Activated T-cell treated with anti-CD3 and anti-CD28 coated beads, Interleukin-2, amount 50 U/mL, for 72 hours (primary cell): ENCODE data around the gene SLC47A2. TPM values are rescaled to one million over a fixed set of nuclear protein-coding genes. Genes with fewer than 3 reads are reported as not detected.

Experiments used
- ATAC-seq, 2 donors: fragments of 150-1000 bp; cut with Tn5 transposase; replicated peaks in 1 of 2; 2 replicates each; pipeline ENCODE4 v1.10.0; 2021; ENCODE audit warnings: moderate library complexity in 2 of 2, mild to moderate bottlenecking in 1 of 2
- DNase-seq, 2 donors: peaks; one replicate each; pipeline ENCODE4 v3.0.0; 2021 to 2022; ENCODE audit warnings: mixed read lengths in 1 of 2
- H3K27ac Mint-ChIP-seq: one replicate; pipeline ENCODE4 v1.8.0; 2022; ENCODE audit warnings: mild to moderate bottlenecking, moderate library complexity, mixed read lengths
- H3K27me3 Mint-ChIP-seq: one replicate; pipeline ENCODE4 v1.8.0; 2022; ENCODE audit warnings: low read depth, mixed read lengths
- H3K36me3 Mint-ChIP-seq, 2 donors: one replicate each; pipeline ENCODE4 v1.8.0; 2022; ENCODE audit warnings: mixed read lengths in 2 of 2, mild to moderate bottlenecking in 1 of 2; ENCODE audit not compliant: insufficient read depth in 2 of 2
- H3K4me1 Mint-ChIP-seq: one replicate; pipeline ENCODE4 v1.8.0; 2022; ENCODE audit warnings: low read depth, mixed read lengths
- H3K4me3 Mint-ChIP-seq, 2 donors: one replicate each; pipeline ENCODE4 v1.8.0; 2022; ENCODE audit warnings: mild to moderate bottlenecking in 2 of 2, mixed read lengths in 2 of 2, moderate library complexity in 2 of 2
- H3K9me3 Mint-ChIP-seq, 2 donors: one replicate each; pipeline ENCODE4 v1.8.0; 2022; ENCODE audit warnings: mixed read lengths in 2 of 2
- total RNA-seq, 2 donors: library from RNA; stranded (reverse); gene quantifications; one replicate each; pipeline ENCODE4 v1.2.3, GENCODE V29; 2022

SLC47A2 gene
- total RNA-seq, 2 donors from 2014 or later: not detected

GRCh38 chr17:19729900-19730299 lies 13.5 kb upstream of the SLC47A2 start:
- Mint-ChIP-seq H3K4me1 (peaks cover 9% of the 10 kb centered on the region), H3K27ac (no peak overlapping the region), H3K4me3 (no peak overlapping the region), H3K36me3 (no peaks in the 10 kb centered on the region), H3K9me3 (no peaks in the 10 kb centered on the region), H3K27me3 (no peaks in the 10 kb centered on the region)
- DNase-seq (no peak), ATAC-seq (no peak)

GRCh38 chr17:19728084-19728495 lies 11.7 kb upstream of the SLC47A2 start:
- ATAC-seq (no peak), DNase-seq (no peak)
- Mint-ChIP-seq H3K9me3 (no peaks in the 10 kb centered on the region), H3K27me3 (no peaks in the 10 kb centered on the region), H3K36me3 (no peaks in the 10 kb centered on the region), H3K4me1 (peaks cover 10% of the 10 kb centered on the region), H3K27ac (no peak overlapping the region), H3K4me3 (no peak overlapping the region)

GRCh38 chr17:19727501-19728078 lies 11.2 kb upstream of the SLC47A2 start:
- DNase-seq: no peak
- H3K4me3 Mint-ChIP-seq: no peak overlapping the region
- H3K27me3 Mint-ChIP-seq: no peaks in the 10 kb centered on the region
- H3K27ac Mint-ChIP-seq: no peak overlapping the region
- ATAC-seq: no peak
- no peaks in the 10 kb centered on the region for H3K9me3 Mint-ChIP-seq
- no peaks in the 10 kb centered on the region for H3K36me3 Mint-ChIP-seq
- peaks cover 10% of the 10 kb centered on the region for H3K4me1 Mint-ChIP-seq

GRCh38 chr17:19726631-19727376 lies 10.4 kb upstream of the SLC47A2 start:
- peaks cover 10% of the 10 kb centered on the region for H3K4me1 Mint-ChIP-seq
- H3K9me3 Mint-ChIP-seq: no peaks in the 10 kb centered on the region
- H3K4me3 Mint-ChIP-seq: no peak overlapping the region
- H3K27ac Mint-ChIP-seq: no peak overlapping the region
- no peaks in the 10 kb centered on the region for H3K36me3 Mint-ChIP-seq
- H3K27me3 Mint-ChIP-seq: no peaks in the 10 kb centered on the region
- DNase-seq (no peak), ATAC-seq (no peak)

- ATAC-seq (no peak), DNase-seq (no peak)
- Mint-ChIP-seq H3K4me1 (peaks cover 10% of the 10 kb centered on the region), H3K27me3 (no peaks in the 10 kb centered on the region), H3K36me3 (no peaks in the 10 kb centered on the region), H3K9me3 (no peaks in the 10 kb centered on the region), H3K27ac (peak overlapping the region; percentile 79), H3K4me3 (peak overlapping the region; percentile 67 to 73)
Observed at GRCh38 chr17:19725486-19725885, 9.1 kb upstream of the SLC47A2 start.

- DNase-seq: peak; percentile 73 to 75
- H3K36me3 Mint-ChIP-seq: no peaks in the 10 kb centered on the region
- H3K27ac Mint-ChIP-seq: peak overlapping the region; percentile 79
- H3K27me3 Mint-ChIP-seq: no peaks in the 10 kb centered on the region
- no peaks in the 10 kb centered on the region for H3K9me3 Mint-ChIP-seq
- ATAC-seq: peak; percentile 93 to 94
- H3K4me1 Mint-ChIP-seq: peaks cover 10% of the 10 kb centered on the region
- peak overlapping the region; percentile 67 to 73 for H3K4me3 Mint-ChIP-seq
Observed at GRCh38 chr17:19724501-19725420, 8.4 kb upstream of the SLC47A2 start.

GRCh38 chr17:19723964-19724363 lies 7.6 kb upstream of the SLC47A2 start:
- H3K27me3 Mint-ChIP-seq: no peaks in the 10 kb centered on the region
- peak overlapping the region; percentile 29 to 54 for H3K4me3 Mint-ChIP-seq
- H3K9me3 Mint-ChIP-seq: no peaks in the 10 kb centered on the region
- no peak overlapping the region for H3K27ac Mint-ChIP-seq
- ATAC-seq: no peak
- no peaks in the 10 kb centered on the region for H3K36me3 Mint-ChIP-seq
- peaks cover 10% of the 10 kb centered on the region for H3K4me1 Mint-ChIP-seq
- DNase-seq: no peak

- no peaks in the 10 kb centered on the region for H3K36me3 Mint-ChIP-seq
- no peaks in the 10 kb centered on the region for H3K9me3 Mint-ChIP-seq
- ATAC-seq (no peak), DNase-seq (no peak)
- H3K27me3 Mint-ChIP-seq: no peaks in the 10 kb centered on the region
- H3K27ac Mint-ChIP-seq: no peak overlapping the region
- peaks cover 10% of the 10 kb centered on the region for H3K4me1 Mint-ChIP-seq
- no peak overlapping the region for H3K4me3 Mint-ChIP-seq
Observed at GRCh38 chr17:19720631-19721426, 4.4 kb upstream of the SLC47A2 start.

- no peaks in the 10 kb centered on the region for H3K9me3 Mint-ChIP-seq
- H3K4me1 Mint-ChIP-seq: peaks cover 3% of the 10 kb centered on the region
- ATAC-seq: no peak
- H3K27ac Mint-ChIP-seq: no peak overlapping the region
- DNase-seq: no peak
- H3K36me3 Mint-ChIP-seq: no peaks in the 10 kb centered on the region
- no peaks in the 10 kb centered on the region for H3K27me3 Mint-ChIP-seq
- no peak overlapping the region for H3K4me3 Mint-ChIP-seq
Observed at GRCh38 chr17:19720210-19720475, 3.8 kb upstream of the SLC47A2 start.

GRCh38 chr17:19719355-19720209 lies 3.2 kb upstream of the SLC47A2 start:
- no peaks in the 10 kb centered on the region for H3K9me3 Mint-ChIP-seq
- no peak overlapping the region for H3K27ac Mint-ChIP-seq
- H3K4me3 Mint-ChIP-seq: no peak overlapping the region
- DNase-seq (no peak), ATAC-seq (no peak)
- no peaks in the 10 kb centered on the region for H3K27me3 Mint-ChIP-seq
- H3K4me1 Mint-ChIP-seq: no peaks in the 10 kb centered on the region
- no peaks in the 10 kb centered on the region for H3K36me3 Mint-ChIP-seq

GRCh38 chr17:19718613-19719354 lies 2.4 kb upstream of the SLC47A2 start:
- no peak for DNase-seq
- H3K4me1 Mint-ChIP-seq: no peaks in the 10 kb centered on the region
- H3K9me3 Mint-ChIP-seq: no peaks in the 10 kb centered on the region
- H3K4me3 Mint-ChIP-seq: no peak overlapping the region
- no peaks in the 10 kb centered on the region for H3K36me3 Mint-ChIP-seq
- H3K27me3 Mint-ChIP-seq: no peaks in the 10 kb centered on the region
- no peak overlapping the region for H3K27ac Mint-ChIP-seq
- no peak for ATAC-seq
